ENCODE results near the gene LSR.

DNA sequence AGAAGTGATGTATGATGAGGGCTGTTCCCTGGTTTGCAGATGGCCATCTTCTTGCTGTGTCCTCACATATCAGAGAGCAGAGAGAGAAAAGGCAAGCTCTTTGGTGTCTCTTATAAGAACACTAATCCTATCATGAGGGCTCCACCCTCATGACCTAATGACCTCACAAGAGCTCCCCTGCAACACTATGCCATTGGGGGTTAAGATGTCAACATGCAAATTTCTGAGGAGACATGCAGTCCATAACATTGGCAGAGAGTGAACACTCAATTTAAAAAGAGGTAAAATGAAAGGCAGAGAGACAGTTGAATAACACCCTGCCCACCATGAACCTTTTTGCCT lies 31.2 kb upstream of the LSR start:
- TF ChIP-seq POLR2A (IDR thresholded peaks at IDR 0.05) (no peak), CTCF (IDR thresholded peaks at IDR 0.05) (no peak)

Data from prostate gland (tissue), 2 donors.